H1 (cell line): ENCODE measurements around the gene TBCA. TPM values are rescaled to one million over a fixed set of nuclear protein-coding genes. Genes with fewer than 3 reads are reported as not detected.

ENCODE experiments used
- CTCF ChIA-PET: fragments of 300-600 bp; sonication (Branson Sonifier 250); formaldehyde crosslinking; loops from one replicate; lab custom pipeline; 2021; ENCODE audit not compliant: partially characterized antibody; lab: Charles Lee
- POLR2A ChIA-PET: fragments of 300-600 bp; sonication (Branson Sonifier 250); formaldehyde crosslinking; loops from one replicate; lab custom pipeline; 2021; ENCODE audit warnings: inconsistent platforms; ENCODE audit not compliant: partially characterized antibody; lab: Charles Lee
- DNase-seq, 2 experiments: peaks; one replicate each; pipeline versions ENCODE4 v3.0.0 to v3.0.0-alpha.2; 2010 to 2022; ENCODE audit warnings: low spot score in 2 of 2, low read depth in 1 of 2, mixed read lengths in 1 of 2
- FAIRE-seq: peaks from 2 replicates; lab custom pipeline; 2011; peaks lifted over from hg19 to GRCh38; lab: Jason Lieb, UNC
- H2AFZ ChIP-seq: 2 replicates; pipeline ENCODE4 v1.8.1; 2012; ENCODE audit warnings: low read length, inconsistent platforms
- H2AK5ac ChIP-seq: 2 replicates; pipeline ENCODE4 v1.6.1; 2013; ENCODE audit warnings: low read depth, low read length
- H2BK120ac ChIP-seq: replicated peaks from 2 replicates; pipeline ENCODE3; 2013; ENCODE audit warnings: low read depth, low read length, inconsistent platforms
- H2BK12ac ChIP-seq: 2 replicates; pipeline ENCODE4 v1.6.1; 2013; ENCODE audit warnings: low read depth, low read length
- H2BK15ac ChIP-seq: 2 replicates; pipeline ENCODE4 v1.6.1; 2013; ENCODE audit warnings: low read length
- H2BK20ac ChIP-seq: 2 replicates; pipeline ENCODE4 v1.6.1; 2013; ENCODE audit warnings: low read length
- H2BK5ac ChIP-seq: 2 replicates; pipeline ENCODE4 v1.6.1; 2013; ENCODE audit warnings: low read depth, low read length
- H3K14ac ChIP-seq: 2 replicates; pipeline ENCODE4 v1.6.1; 2013; ENCODE audit warnings: inconsistent platforms; ENCODE audit not compliant: insufficient read length
- H3K18ac ChIP-seq: 2 replicates; pipeline ENCODE4 v1.6.1; 2013; ENCODE audit warnings: low read length; ENCODE audit errors: extremely low read depth
- H3K23ac ChIP-seq: 2 replicates; pipeline ENCODE4 v1.6.1; 2013; ENCODE audit warnings: inconsistent platforms; ENCODE audit not compliant: insufficient read length
- H3K23me2 ChIP-seq: 2 replicates; pipeline ENCODE4 v1.6.1; 2013; ENCODE audit warnings: low read depth, low read length
- H3K27ac ChIP-seq: 2 replicates; pipeline ENCODE4 v1.6.1; 2011; ENCODE audit warnings: low read depth, low read length, inconsistent platforms
- H3K27me3 ChIP-seq, 4 experiments: replicated peaks in 1 of 4; 1 replicate in 1 of 4; 2 replicates in 3 of 4; pipeline versions ENCODE4 v1.6.1 to v1.8.1; 2011 to 2013; ENCODE audit warnings: low read length in 3 of 4, mild to moderate bottlenecking in 3 of 4, inconsistent platforms in 2 of 4, mixed read lengths in 2 of 4, moderate library complexity in 1 of 4; ENCODE audit not compliant: control insufficient read depth in 3 of 4, insufficient read depth in 3 of 4; ENCODE audit errors: extremely low read depth in 1 of 4
- H3K36me3 ChIP-seq, 4 experiments: 2 replicates each; pipeline versions ENCODE4 v1.6.1 to v1.8.1; 2011 to 2013; ENCODE audit warnings: mild to moderate bottlenecking in 4 of 4, low read length in 3 of 4, moderate library complexity in 2 of 4, control low read depth in 1 of 4, inconsistent platforms in 1 of 4; ENCODE audit not compliant: insufficient read depth in 4 of 4, control insufficient read depth in 2 of 4
- H3K4ac ChIP-seq: replicated peaks from 2 replicates; pipeline ENCODE3; 2013; ENCODE audit warnings: low read length, low read depth, mixed read lengths, inconsistent platforms; ENCODE audit not compliant: insufficient read length
- H3K4me1 ChIP-seq, 4 experiments: replicated peaks in 1 of 4; 1 replicate in 1 of 4; 2 replicates in 3 of 4; pipeline versions ENCODE4 v1.6.1 to v1.8.1; 2011 to 2013; ENCODE audit warnings: low read length in 3 of 4, inconsistent platforms in 2 of 4, mixed read lengths in 1 of 4; ENCODE audit not compliant: insufficient read depth in 4 of 4, control insufficient read depth in 3 of 4
- H3K4me2 ChIP-seq, 2 experiments: 2 replicates each; pipeline versions ENCODE4 v1.6.1 to v1.8.1; 2011 to 2013; ENCODE audit warnings: low read depth in 2 of 2, low read length in 2 of 2, control low read depth in 1 of 2, inconsistent platforms in 1 of 2, mild to moderate bottlenecking in 1 of 2; ENCODE audit not compliant: insufficient read depth in 1 of 2
- H3K4me3 ChIP-seq, 4 experiments: fragments of 200-600, 300-600 bp in 1 of 4; sonication (generic), shearing (Covaris generic), sonication (Bioruptor Twin) in 1 of 4; 2 replicates each; pipeline versions ENCODE4 v1.5.1 to v1.8.1; 2011 to 2016; ENCODE audit warnings: low read length in 4 of 4, low read depth in 3 of 4, control low read depth in 2 of 4, inconsistent platforms in 2 of 4, mild to moderate bottlenecking in 2 of 4, mixed read lengths in 1 of 4, moderate library complexity in 1 of 4; ENCODE audit not compliant: insufficient read depth in 2 of 4; ENCODE audit errors: extremely low read depth in 1 of 4
- H3K56ac ChIP-seq: replicated peaks from 2 replicates; pipeline ENCODE3; 2013; ENCODE audit warnings: low read depth, mild to moderate bottlenecking, mixed read lengths, low read length, inconsistent platforms; ENCODE audit not compliant: insufficient read length
- H3K79me1 ChIP-seq: 2 replicates; pipeline ENCODE4 v1.6.1; 2013; ENCODE audit warnings: low read depth, low read length, control low read depth
- H3K79me2 ChIP-seq, 2 experiments: 2 replicates each; pipeline versions ENCODE4 v1.6.1 to v1.8.1; 2012 to 2013; ENCODE audit warnings: low read length in 2 of 2, mild to moderate bottlenecking in 2 of 2, inconsistent platforms in 1 of 2; ENCODE audit not compliant: insufficient read depth in 2 of 2, control insufficient read depth in 1 of 2
- H3K9ac ChIP-seq, 4 experiments: replicated peaks in 1 of 4; 1 replicate in 1 of 4; 2 replicates in 3 of 4; pipeline versions ENCODE4 v1.6.1 to v1.8.1; 2011 to 2013; ENCODE audit warnings: low read depth in 3 of 4, low read length in 3 of 4, control low read depth in 2 of 4, mild to moderate bottlenecking in 2 of 4, moderate library complexity in 2 of 4, inconsistent platforms in 1 of 4; ENCODE audit errors: extremely low read depth in 1 of 4
- H3K9me3 ChIP-seq, 2 experiments: 2 replicates each; pipeline versions ENCODE4 v1.6.1 to v1.8.1; 2012 to 2013; ENCODE audit warnings: mild to moderate bottlenecking in 2 of 2, moderate library complexity in 2 of 2, control low read depth in 1 of 2, inconsistent platforms in 1 of 2, low read depth in 1 of 2, low read length in 1 of 2, mixed read lengths in 1 of 2; ENCODE audit not compliant: insufficient read depth in 2 of 2
- H4K20me1 ChIP-seq, 2 experiments: replicated peaks in 1 of 2; 2 replicates each; pipeline versions ENCODE3 to v1.8.1; 2011 to 2013; ENCODE audit warnings: inconsistent platforms in 2 of 2, low read length in 2 of 2, mild to moderate bottlenecking in 1 of 2; ENCODE audit not compliant: insufficient read depth in 2 of 2, control insufficient read depth in 1 of 2
- H4K5ac ChIP-seq: 2 replicates; pipeline ENCODE4 v1.6.1; 2013; ENCODE audit warnings: low read length, low read depth, mixed read lengths, inconsistent platforms; ENCODE audit not compliant: insufficient read length
- H4K8ac ChIP-seq: 2 replicates; pipeline ENCODE4 v1.8.0; 2013; ENCODE audit warnings: mild to moderate bottlenecking, moderate library complexity, low read length, inconsistent platforms; ENCODE audit not compliant: insufficient read depth; ENCODE audit errors: extremely low read depth
- H4K91ac ChIP-seq: replicated peaks from 2 replicates; pipeline ENCODE3; 2013; ENCODE audit warnings: low read length, mixed read lengths, inconsistent platforms; ENCODE audit not compliant: insufficient read length
- ASH2L ChIP-seq: fragments of 200-600, 300-600 bp; sonication (generic); IDR thresholded peaks from one replicate; pipeline ENCODE4 v1.7.1; 2017; ENCODE audit warnings: low read length
- ATF2 ChIP-seq: IDR thresholded peaks from 2 replicates; pipeline ENCODE4 v1.6.1; 2012; ENCODE audit warnings: low read length, inconsistent platforms
- CEBPB ChIP-seq: IDR thresholded peaks from 2 replicates; pipeline ENCODE4 v1.6.1; 2012; ENCODE audit warnings: low read depth, low read length
- CHD2 ChIP-seq: IDR thresholded peaks from 2 replicates; pipeline ENCODE4 v1.6.1; 2012; ENCODE audit warnings: low read length, improper control_type of control experiment
- E2F6 ChIP-seq: IDR thresholded peaks from 2 replicates; pipeline ENCODE4 v1.6.1; 2012; ENCODE audit warnings: inconsistent platforms
- GTF2F1 ChIP-seq: IDR thresholded peaks from 2 replicates; pipeline ENCODE4 v1.6.1; 2012; ENCODE audit warnings: low read depth, low read length, improper control_type of control experiment, borderline replicate concordance
- SAP30 ChIP-seq: fragments of 300-600 bp; sonication (generic); IDR thresholded peaks from 2 replicates; pipeline ENCODE4 v1.7.1; 2012; ENCODE audit warnings: low read length, moderate library complexity, mild to moderate bottlenecking, inconsistent platforms; ENCODE audit not compliant: insufficient read depth, insufficient replicate concordance
- SIRT6 ChIP-seq: IDR thresholded peaks from one replicate; pipeline ENCODE4 v1.7.1; 2012; ENCODE audit warnings: low read length, inconsistent platforms
- SUZ12 ChIP-seq: fragments of 200-600 bp; sonication (generic); IDR thresholded peaks from 2 replicates; pipeline ENCODE4 v1.6.1; 2012; ENCODE audit warnings: mild to moderate bottlenecking, inconsistent platforms, low read length, moderate library complexity, mixed read lengths
- WGBS, 2 experiments: shearing (Covaris generic) in 1 of 2; methylation state at CpG; one replicate each; pipeline versions ENCODE4 v1.1.6 to v1.1.7; 2013 to 2015; ENCODE audit warnings: low lambda C conversion rate in 2 of 2, mixed read lengths in 2 of 2, inconsistent platforms in 1 of 2, low coverage in 1 of 2, missing lambda C conversion rate in 1 of 2; ENCODE audit not compliant: insufficient replicate concordance in 2 of 2, insufficient coverage in 1 of 2, insufficient read length in 1 of 2; ENCODE audit errors: extremely low coverage in 1 of 2, missing lambda C conversion rate in 1 of 2; 5-methylcytosine and 5-hydroxymethylcytosine counted together
- polyA plus RNA-seq, 7 experiments: library from polyadenylated mRNA; depleted of rRNA in 3 of 7; stranded (reverse) in 5 of 7; unstranded in 2 of 7; fragments of >200 nt in 5 of 7; fragments of 200-250 nt in 2 of 7; gene quantifications; 1 replicate in 5 of 7; 2 replicates in 1 of 7; 4 replicates in 1 of 7; pipeline versions ENCODE4 v1.2.1 to v1.2.3, GENCODE V29; 2011 to 2013; ENCODE audit warnings: missing spikeins in 2 of 7, mixed read lengths in 2 of 7
- total RNA-seq: library from RNA; stranded (reverse); fragmentation: NEBNext Ultra II Directional; extraction: Animal tissue kit (Norgen Biotek cat#: 25700); gene quantifications from 2 replicates; pipeline ENCODE4 v1.2.1, GENCODE V29; 2021

The TBCA gene
- total and polyA plus RNA-seq, 2 of the 8 experiments (the other 6 are each of a cell fraction or from before 2014, with no cell fraction given), result 55.7 to 320 TPM

GRCh38 chr5:77650686-77651085 is 125.5 kb downstream of the TBCA start:
- no peak overlapping the region for H3K4me3 ChIP-seq
- H3K23me2 ChIP-seq, result no peaks in the 10 kb centered on the region; the same call in 1 of the 2 replicates
- no peak overlapping the region for H2BK15ac ChIP-seq
- H3K36me3 ChIP-seq, result no peaks in the 10 kb centered on the region
- WGBS, 2 experiments, result 86% methylated on average over 1 of the region's 1 CpG; no CpG with 5 or more reads in 1 of the 2 experiments
- H2BK20ac ChIP-seq, result no peak overlapping the region
- H3K4me1 ChIP-seq, result no peaks in the 10 kb centered on the region
- no peaks in the 10 kb centered on the region for H3K79me1 ChIP-seq
- DNase-seq (no peak), FAIRE-seq (no peak)
- no peak overlapping the region for H2AFZ ChIP-seq
- H3K9me3 ChIP-seq, result no peaks in the 10 kb centered on the region
- peaks cover 2 to 4% of the 10 kb centered on the region in 2 experiments for H4K20me1 ChIP-seq
- no peak overlapping the region for H3K9ac ChIP-seq
- H3K4ac ChIP-seq, result no peak overlapping the region
- CTCF ChIA-PET, result interaction anchor here (0.7 to 1.6 kb wide), 3 partner anchors 8 to 60 kb away, joined by 3 to 5 read pairs (median 3); no protein-coding TSS in a partner anchor
- H4K91ac ChIP-seq, result no peak overlapping the region
- no peak overlapping the region for H4K5ac ChIP-seq
- H2BK120ac ChIP-seq, result no peak overlapping the region
- no peak overlapping the region for H3K56ac ChIP-seq
- H4K8ac ChIP-seq, result no peak overlapping the region; the same call in 1 of the 2 replicates
- no peak overlapping the region for H3K23ac ChIP-seq
- no peak overlapping the region for H2BK12ac ChIP-seq
- no peaks in the 10 kb centered on the region for H3K79me2 ChIP-seq
- H3K27ac ChIP-seq, result no peak overlapping the region
- no peak overlapping the region for H3K4me2 ChIP-seq
- no peak overlapping the region for H3K14ac ChIP-seq
- peaks cover 16 to 39% (median 35%) of the 10 kb centered on the region in 4 experiments for H3K27me3 ChIP-seq
- H3K18ac ChIP-seq, result no peak overlapping the region
- no peak overlapping the region for H2AK5ac ChIP-seq
- no peak overlapping the region for H2BK5ac ChIP-seq
- POLR2A ChIA-PET, result no interaction called here
- TF ChIP-seq SIRT6 (no peak), E2F6 (no peak), ATF2 (no peak), CHD2 (no peak), SAP30 (no peak), SUZ12 (no peak), CEBPB (no peak), GTF2F1 (no peak), ASH2L (no peak)
